ENCODE measurements around the gene GOLGA6L10.
"Not testable (repeated sequence)": the region's sequence is repeated elsewhere in the genome, so short reads cannot be mapped to it uniquely, and the experiment has no call there.

Gene GOLGA6L10

GRCh38 chr15:82317516-82317915, 31.8 kb downstream of the GOLGA6L10 start:
- not testable (repeated sequence) for DNase-seq (ENCODE audit: low read depth in 2 of 2)

- DNase-seq (ENCODE audit: low read depth in 2 of 2) = no peak
These were observed 32.2 kb downstream of the GOLGA6L10 start for GRCh38 chr15:82317091-82317489.

- not testable (repeated sequence) for DNase-seq (ENCODE audit: low read depth in 2 of 2)
These were observed 32.8 kb downstream of the GOLGA6L10 start for GRCh38 chr15:82316247-82317090.

- DNase-seq (ENCODE audit: low read depth in 2 of 2) = no peak
These were observed 33.6 kb downstream of the GOLGA6L10 start for GRCh38 chr15:82315519-82316246.

- DNase-seq (ENCODE audit: low read depth in 2 of 2) = no peak
These were observed 34.3 kb downstream of the GOLGA6L10 start for GRCh38 chr15:82314769-82315518.

- not testable (repeated sequence) for DNase-seq (ENCODE audit: low read depth in 2 of 2)
These were observed 35.1 kb downstream of the GOLGA6L10 start for GRCh38 chr15:82313951-82314768.

- DNase-seq (ENCODE audit: low read depth in 2 of 2) = no peak
These were observed 35.8 kb downstream of the GOLGA6L10 start for GRCh38 chr15:82313446-82313845.

- DNase-seq (ENCODE audit: low read depth in 2 of 2) = no peak
These were observed 36.5 kb downstream of the GOLGA6L10 start for GRCh38 chr15:82312586-82313349.

- DNase-seq (ENCODE audit: low read depth in 2 of 2) = not testable (repeated sequence)
These were observed 38.0 kb downstream of the GOLGA6L10 start for GRCh38 chr15:82311321-82311720.

GRCh38 chr15:82309802-82310201, 39.5 kb downstream of the GOLGA6L10 start:
- DNase-seq (ENCODE audit: low read depth in 2 of 2) = no peak

- DNase-seq (ENCODE audit: low read depth in 2 of 2) = no peak
These were observed 41.6 kb downstream of the GOLGA6L10 start for GRCh38 chr15:82307714-82308081.

- DNase-seq (ENCODE audit: low read depth in 2 of 2) = no peak
These were observed 42.2 kb downstream of the GOLGA6L10 start for GRCh38 chr15:82306791-82307713.

GRCh38 chr15:82305621-82306048, 43.6 kb downstream of the GOLGA6L10 start:
- DNase-seq (ENCODE audit: low read depth in 2 of 2) = no peak

GRCh38 chr15:82304778-82305090, 44.5 kb downstream of the GOLGA6L10 start:
- DNase-seq (ENCODE audit: low read depth in 2 of 2) = no peak

GRCh38 chr15:82303956-82304777, 45.1 kb downstream of the GOLGA6L10 start:
- DNase-seq (ENCODE audit: low read depth in 2 of 2) = no peak

GRCh38 chr15:82301296-82302016, 47.8 kb downstream of the GOLGA6L10 start:
- no peak for DNase-seq (ENCODE audit: low read depth in 2 of 2)

- DNase-seq (ENCODE audit: low read depth in 2 of 2) = no peak
These were observed 48.4 kb downstream of the GOLGA6L10 start for GRCh38 chr15:82300883-82301282.

GRCh38 chr15:82300326-82300725, 48.9 kb downstream of the GOLGA6L10 start:
- not testable (repeated sequence) for DNase-seq (ENCODE audit: low read depth in 2 of 2)
